Kidney (tissue), 14 donors: ENCODE measurements around the gene C1orf198. TPM values are rescaled to one million over a fixed set of nuclear protein-coding genes. Genes with fewer than 3 reads are reported as not detected.
A peak's percentile ranks its signal among the peaks of the same experiment; 100 is the strongest.

Source experiments
- DNase-seq, 5 donors: peaks; one replicate each; pipeline ENCODE4 v3.0.0-alpha.2; 2013 to 2020
- FAIRE-seq: peaks from 2 replicates; lab custom pipeline; 2012; peaks lifted over from hg19 to GRCh38; lab: Jason Lieb, UNC
- H3K27ac ChIP-seq, 2 donors: one replicate each; pipeline ENCODE4 v1.7.0; 2013; ENCODE audit warnings: low read depth in 2 of 2, low read length in 2 of 2, inconsistent platforms in 1 of 2
- H3K27me3 ChIP-seq: one replicate; pipeline ENCODE4 v1.7.1; 2013; ENCODE audit warnings: low read length, inconsistent platforms; ENCODE audit not compliant: control insufficient read depth, insufficient read depth
- H3K36me3 ChIP-seq, 3 donors: one replicate each; pipeline versions ENCODE4 v1.7.0 to v1.7.1; 2013; ENCODE audit warnings: low read length in 3 of 3, control low read depth in 1 of 3, inconsistent platforms in 1 of 3; ENCODE audit not compliant: insufficient read depth in 3 of 3, control insufficient read depth in 2 of 3
- H3K4me1 ChIP-seq, 3 donors: one replicate each; pipeline versions ENCODE4 v1.7.0 to v1.7.1; 2013; ENCODE audit warnings: low read length in 3 of 3, inconsistent platforms in 1 of 3, low read depth in 1 of 3; ENCODE audit not compliant: control insufficient read depth in 2 of 3, insufficient read depth in 2 of 3
- H3K4me3 ChIP-seq, 3 donors: one replicate each; pipeline versions ENCODE4 v1.7.0 to v1.8.1; 2013; ENCODE audit warnings: low read length in 3 of 3, control low read depth in 1 of 3, inconsistent platforms in 1 of 3
- H3K9ac ChIP-seq, 3 donors: one replicate each; pipeline versions ENCODE4 v1.7.0 to v1.7.1; 2013; ENCODE audit warnings: low read length in 3 of 3, control low read depth in 1 of 3, inconsistent platforms in 1 of 3
- H3K9me3 ChIP-seq, 3 donors: one replicate each; pipeline versions ENCODE4 v1.7.0 to v1.7.1; 2013; ENCODE audit warnings: low read length in 3 of 3, control low read depth in 1 of 3, inconsistent platforms in 1 of 3; ENCODE audit not compliant: control insufficient read depth in 2 of 3, insufficient read depth in 1 of 3
- CTCF ChIP-seq: IDR thresholded peaks from 3 replicates; pipeline ENCODE4 v1.5.1; 2012; ENCODE audit warnings: mild to moderate bottlenecking, moderate library complexity, borderline replicate concordance; ENCODE audit not compliant: insufficient read depth; ENCODE audit errors: extremely low read depth
- intact Hi-C: fragments of 100-400 bp; cut with DNase I; formaldehyde crosslinking; loops from one replicate; pipeline ENCODE4 v1.11.1; 2022
- polyA plus RNA-seq: library from polyadenylated mRNA; stranded (reverse); fragments of 350-450 nt; fragmentation: Illumina TruSeq; extraction: RNeasy Lipid Tissue Mini Kit (QIAGEN cat#74804); gene quantifications from one replicate; pipeline ENCODE4 v1.2.3, GENCODE V29; 2014; ENCODE audit warnings: low read depth, low replicate concordance; ENCODE audit not compliant: insufficient read depth
- total RNA-seq: library from RNA; stranded (reverse); fragmentation: NEBNext Ultra II Directional; extraction: Animal tissue kit (Norgen Biotek cat#: 25700); gene quantifications from one replicate; pipeline ENCODE4 v1.2.1, GENCODE V29; 2021
- donor health status: control.
- donor health status: control.
- donor health status: control.
- donor health status: control.
- donor health status: control.
- donor health status: DM: yes; HTN: yes; CAD: no.
- donor health status: Normal renal cell carcinoma (clear cell type).

The C1orf198 gene
- total and polyA plus RNA-seq, 2 donors from 2014 or later, result 15.4 to 45.3 TPM

DNA sequence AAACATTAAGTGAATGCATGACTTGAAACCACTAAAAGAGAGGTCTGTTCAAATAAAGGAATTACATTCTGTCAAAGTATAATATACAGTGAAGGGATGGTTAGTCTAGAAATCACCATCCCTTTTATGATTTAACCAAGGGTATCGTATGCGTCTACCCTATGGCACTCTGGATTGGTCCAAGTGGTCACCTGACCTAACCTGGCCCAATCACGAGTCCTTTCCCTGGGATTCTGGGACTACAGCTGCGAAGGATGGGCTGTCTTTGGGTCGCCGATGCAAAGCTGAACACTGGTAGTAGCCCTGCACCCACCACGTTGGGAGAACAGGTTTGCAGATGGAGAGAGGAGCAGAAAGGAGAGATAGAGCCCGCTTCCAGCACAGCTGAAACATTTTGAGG, 30.4 kb upstream of the C1orf198 start:
- intact Hi-C loops, result no loop called here
- H3K36me3 ChIP-seq, result no peaks in the 10 kb centered on the region
- no peaks in the 10 kb centered on the region for H3K27me3 ChIP-seq
- no peak overlapping the region for H3K4me3 ChIP-seq
- no peaks in the 10 kb centered on the region for H3K9me3 ChIP-seq
- TF ChIP-seq CTCF, result no peak
- no peaks in the 10 kb centered on the region for H3K4me1 ChIP-seq
- no peak overlapping the region for H3K27ac ChIP-seq
- no peak overlapping the region for H3K9ac ChIP-seq
- DNase-seq (no peak), FAIRE-seq (no peak)

DNA sequence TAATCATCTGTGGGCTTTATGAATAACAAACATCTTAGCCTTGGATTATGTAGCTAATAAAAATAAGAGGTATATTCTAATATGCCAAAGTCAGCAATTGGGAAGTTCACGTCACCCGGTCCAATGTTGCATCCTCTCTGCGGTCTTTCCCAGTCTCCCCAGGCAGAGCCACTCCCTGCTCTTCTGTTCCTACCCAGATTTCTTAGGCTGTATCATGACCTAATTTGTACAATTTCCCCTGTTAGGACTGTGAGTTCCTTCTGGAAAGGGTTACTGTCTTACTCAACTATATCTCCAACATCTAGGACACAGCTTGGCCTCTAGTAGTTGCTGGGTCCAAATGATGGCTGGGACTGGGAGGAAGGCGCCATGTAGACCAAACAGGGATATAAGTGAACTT, 29.8 kb upstream of the C1orf198 start:
- Histone ChIP-seq H3K27me3 (no peaks in the 10 kb centered on the region), H3K36me3 (no peaks in the 10 kb centered on the region), H3K27ac (no peak overlapping the region), H3K9me3 (no peaks in the 10 kb centered on the region), H3K4me3 (no peak overlapping the region), H3K4me1 (no peaks in the 10 kb centered on the region), H3K9ac (no peak overlapping the region)
- intact Hi-C loops, result no loop called here
- no peak for DNase-seq
- no peak for TF ChIP-seq CTCF
- no peak for FAIRE-seq

DNA sequence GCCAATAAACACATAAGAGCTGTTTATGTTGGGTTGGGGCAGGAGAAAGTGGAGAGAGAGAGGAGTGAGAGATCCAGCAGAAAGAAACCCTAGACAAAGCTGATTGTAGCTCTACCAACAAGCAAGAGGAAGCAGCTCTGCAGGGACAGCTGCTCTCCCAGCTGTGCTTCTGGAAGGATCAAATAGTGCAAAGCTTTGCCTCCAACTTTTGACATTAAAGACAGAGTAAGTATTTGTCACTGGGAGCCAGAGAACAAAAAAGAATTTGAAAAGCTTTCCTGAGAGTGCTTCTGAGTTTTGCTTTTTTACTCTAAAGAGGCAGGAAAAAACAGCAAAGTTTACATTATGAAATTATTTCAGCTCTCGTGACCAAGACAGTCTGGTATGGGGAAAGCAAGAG, 28.5 kb upstream of the C1orf198 start:
- FAIRE-seq, result no peak

More for the DNA sequence above, 28.5 kb upstream of the C1orf198 start:
- Histone ChIP-seq H3K9ac (no peak overlapping the region), H3K27me3 (no peaks in the 10 kb centered on the region), H3K9me3 (no peaks in the 10 kb centered on the region), H3K36me3 (no peaks in the 10 kb centered on the region), H3K4me3 (no peak overlapping the region), H3K4me1 (no peaks in the 10 kb centered on the region), H3K27ac (no peak overlapping the region)
- TF ChIP-seq CTCF, result no peak
- DNase-seq, result peak in 1 of 5 donors; percentile 74
- intact Hi-C loops, result no loop called here
